K562 (cell line): Measurements from ENCODE around the gene HACD1. TPM values are rescaled to one million over a fixed set of nuclear protein-coding genes. Genes with fewer than 3 reads are reported as not detected.

Experiments
- ATAC-seq: fragments of 200-7000 bp; cut with Tn5 transposase; 3 replicates; pipeline ENCODE4 v1.9.1; 2020; ENCODE audit warnings: moderate library complexity
- BruUV-seq: library from RNA; stranded (reverse); fragments of 400-500 nt; replicated peaks from 2 replicates; lab custom pipeline; 2021; lab: Mats Ljungman, UMichigan
- CTCF ChIA-PET: fragments of 300-600 bp; formaldehyde crosslinking; extraction: SDS; loops from one replicate; lab custom pipeline; 2021; ENCODE audit warnings: low intra/inter-chr PET ratio; lab: Yijun Ruan, JAX
- POLR2A ChIA-PET: fragments of 300-600, 350-650 bp; sonication (Branson Sonifier 250); formaldehyde crosslinking; extraction: SDS; loops from one replicate; lab custom pipeline; 2021; ENCODE audit warnings: antibody characterized with exemption, inconsistent platforms; lab: Yijun Ruan, JAX
- DNase-seq, 4 experiments: peaks; one replicate each; pipeline versions ENCODE4 v3.0.0 to v3.0.0-alpha.2; 2011 to 2018; ENCODE audit warnings: low spot score in 3 of 4, mixed read lengths in 3 of 4; ENCODE audit errors: extremely low read depth in 1 of 4
- FAIRE-seq: peaks from 2 replicates; lab custom pipeline; 2011; peaks lifted over from hg19 to GRCh38; lab: Jason Lieb, UNC
- H2AFZ ChIP-seq: 2 replicates; pipeline ENCODE4 v1.6.0; 2011; ENCODE audit warnings: low read depth, low read length, control low read depth, inconsistent platforms
- H3K27ac ChIP-seq: fragments of 200-600 bp; 3 replicates; pipeline ENCODE4 v1.8.0; 2011; ENCODE audit warnings: low read depth, mild to moderate bottlenecking, control low read depth, inconsistent platforms, low read length, moderate library complexity, mixed read lengths; ENCODE audit errors: extremely low read depth
- H3K27me3 ChIP-seq, 2 experiments: fragments of 300-600 bp in 1 of 2; 2 replicates in 1 of 2; 3 replicates in 1 of 2; pipeline versions ENCODE4 v1.6.0 to v1.8.0; 2011; ENCODE audit warnings: inconsistent platforms in 2 of 2, low read length in 2 of 2, mild to moderate bottlenecking in 1 of 2, mixed read lengths in 1 of 2, moderate library complexity in 1 of 2; ENCODE audit not compliant: control insufficient read depth in 2 of 2, insufficient read depth in 2 of 2
- H3K36me3 ChIP-seq: fragments of 300-600 bp; 3 replicates; pipeline ENCODE4 v1.8.0; 2011; ENCODE audit warnings: mild to moderate bottlenecking, low read length, inconsistent platforms; ENCODE audit not compliant: control insufficient read depth, insufficient read depth
- H3K4me1 ChIP-seq, 2 experiments: fragments of 200-600 bp in 1 of 2; replicated peaks in 1 of 2; 2 replicates in 1 of 2; 3 replicates in 1 of 2; pipeline versions ENCODE4 v1.5.1 to v1.8.0; 2011; ENCODE audit warnings: inconsistent platforms in 2 of 2, low read length in 2 of 2, mild to moderate bottlenecking in 1 of 2, mixed read lengths in 1 of 2, moderate library complexity in 1 of 2; ENCODE audit not compliant: control insufficient read depth in 2 of 2, insufficient read depth in 2 of 2
- H3K4me2 ChIP-seq: 2 replicates; pipeline ENCODE4 v1.6.1; 2011; ENCODE audit warnings: low read length, control low read depth, inconsistent platforms, mixed read lengths; ENCODE audit not compliant: insufficient read depth
- H3K4me3 ChIP-seq: fragments of 200-600 bp; sonication (generic), shearing (Covaris generic); 2 replicates; pipeline ENCODE4 v1.5.1; 2016; ENCODE audit warnings: control low read depth, inconsistent platforms
- H3K79me2 ChIP-seq: fragments of 200-600 bp; 3 replicates; pipeline ENCODE4 v1.8.0; 2011; ENCODE audit warnings: low read length, inconsistent platforms; ENCODE audit not compliant: control insufficient read depth, insufficient read depth
- H3K9ac ChIP-seq, 2 experiments: 2 replicates each; pipeline versions ENCODE4 v1.6.0 to v1.6.1; 2011; ENCODE audit warnings: low read depth in 2 of 2, low read length in 2 of 2, control low read depth in 1 of 2, inconsistent platforms in 1 of 2, mild to moderate bottlenecking in 1 of 2, mixed read lengths in 1 of 2; ENCODE audit not compliant: insufficient read depth in 1 of 2
- H3K9me1 ChIP-seq: one replicate; pipeline ENCODE4 v1.6.0; 2011; ENCODE audit warnings: inconsistent platforms, mild to moderate bottlenecking, low read length, moderate library complexity; ENCODE audit not compliant: control insufficient read depth, insufficient read depth
- H3K9me3 ChIP-seq: replicated peaks from 2 replicates; pipeline ENCODE4 v1.5.1; 2011; ENCODE audit warnings: low read depth, low read length, inconsistent platforms; ENCODE audit not compliant: control insufficient read depth, insufficient read depth
- H4K20me1 ChIP-seq: replicated peaks from 2 replicates; pipeline ENCODE4 v1.6.1; 2011; ENCODE audit warnings: low read length, inconsistent platforms, mixed read lengths; ENCODE audit not compliant: control insufficient read depth, insufficient read depth
- BHLHE40 ChIP-seq: IDR thresholded peaks from 2 replicates; pipeline ENCODE4 v1.6.1; 2011; ENCODE audit warnings: low read length, improper control_type of control experiment
- CREM ChIP-seq: IDR thresholded peaks from 2 replicates; pipeline ENCODE4 v1.6.1; 2014; ENCODE audit warnings: antibody characterized with exemption, low read depth
- E2F3 ChIP-seq: fragments of 250-450 bp; sonication (Bioruptor Pico); IDR thresholded peaks from 2 replicates; pipeline ENCODE4 v1.4.0; 2020; ENCODE audit warnings: mild to moderate bottlenecking
- GTF2E2 ChIP-seq: fragments of 200-800 bp; sonication (Bioruptor generic); IDR thresholded peaks from 2 replicates; pipeline ENCODE4 v1.6.1; 2016; ENCODE audit warnings: missing genetic modification characterization, missing compliant biosample characterization
- HMG20B ChIP-seq: fragments of 250-450 bp; sonication (Bioruptor Pico); IDR thresholded peaks from 2 replicates; pipeline ENCODE4 v1.5.0; 2021; ENCODE audit warnings: mild to moderate bottlenecking
- IRF2 ChIP-seq: sonication (generic); formaldehyde crosslinking; IDR thresholded peaks from 2 replicates; pipeline ENCODE4 v1.8.1; 2022; ENCODE audit warnings: mild to moderate bottlenecking, missing genetic modification reagents
- PYGO2 ChIP-seq: fragments of 450-650 bp; IDR thresholded peaks from 2 replicates; pipeline ENCODE4 v1.6.1; 2016; ENCODE audit warnings: mild to moderate bottlenecking, missing genetic modification characterization, moderate library complexity, missing compliant biosample characterization
- RERE ChIP-seq: sonication (generic); formaldehyde crosslinking; IDR thresholded peaks from 2 replicates; pipeline ENCODE4 v1.8.0; 2023; ENCODE audit warnings: missing genetic modification reagents, mild to moderate bottlenecking, borderline replicate concordance
- SOX6 ChIP-seq: fragments of 450-650 bp; IDR thresholded peaks from 2 replicates; pipeline ENCODE4 v1.6.1; 2014; ENCODE audit warnings: mild to moderate bottlenecking
- TAL1 ChIP-seq: fragments of 450-650 bp; IDR thresholded peaks from 2 replicates; pipeline ENCODE4 v1.6.1; 2016; ENCODE audit warnings: mild to moderate bottlenecking
- ZNF133 ChIP-seq: fragments of 250-450 bp; sonication (Bioruptor Pico); IDR thresholded peaks from 2 replicates; pipeline ENCODE4 v1.4.0; 2020; ENCODE audit warnings: mild to moderate bottlenecking
- ZNF197 ChIP-seq: fragments of 200-800 bp; sonication (Bioruptor generic); IDR thresholded peaks from 2 replicates; pipeline ENCODE4 v1.6.1; 2016; ENCODE audit warnings: low read depth, missing genetic modification characterization, missing compliant biosample characterization
- ZNF584 ChIP-seq: fragments of 200-800 bp; sonication (Bioruptor generic); IDR thresholded peaks from 2 replicates; pipeline ENCODE4 v1.6.1; 2016; ENCODE audit warnings: low read depth, mild to moderate bottlenecking, missing genetic modification characterization, missing compliant biosample characterization
- WGBS: fragments of 100-300 bp; shearing (Covaris generic); methylation state at CpG from one replicate; pipeline ENCODE4 v1.1.6; 2016; ENCODE audit warnings: low coverage, mixed read lengths; ENCODE audit not compliant: insufficient coverage; ENCODE audit errors: missing lambda C conversion rate; 5-methylcytosine and 5-hydroxymethylcytosine counted together
- in situ Hi-C: fragments of 300-500 bp; cut with MboI; formaldehyde crosslinking; loops from 4 replicates; pipeline ENCODE4 v1.15.0; 2018; ENCODE audit warnings: inconsistent platforms, mixed read lengths
- intact Hi-C: fragments of 100-400 bp; cut with micrococcal nuclease; formaldehyde crosslinking; loops from 2 replicates; pipeline ENCODE4 v1.14.2; 2022
- polyA plus RNA-seq, 8 experiments: library from polyadenylated mRNA; depleted of rRNA in 4 of 8; stranded (reverse) in 5 of 8; unstranded in 3 of 8; fragments of >200 nt; fragmentation: Nextera tagmentation in 2 of 8; fragmentation: Illumina TruSeq in 1 of 8; extraction: Ambion mirVana in 2 of 8; extraction: Trizol in 1 of 8; gene quantifications; 2 replicates each; pipeline versions ENCODE4 v1.2.1 to v1.2.3, GENCODE V29; 2011 to 2014; ENCODE audit warnings: inconsistent platforms in 1 of 8, missing spikeins in 1 of 8
- total RNA-seq, 7 experiments: library from RNA; depleted of rRNA in 6 of 7; stranded (reverse); fragments of >200 nt in 6 of 7; fragmentation: Illumina TruSeq in 2 of 7; extraction: Trizol in 2 of 7; gene quantifications; 2 replicates each; pipeline versions ENCODE4 v1.2.1 to v1.2.3, GENCODE V29; 2011 to 2021; ENCODE audit warnings: low replicate concordance in 1 of 7

Gene HACD1
- total and polyA plus RNA-seq, 9 of the 15 experiments (the other 6 are each of a cell fraction or from before 2014, with no cell fraction given) = 0.99 to 4.5 (median 2.4) TPM

- Histone ChIP-seq H3K9me1 (no peaks in the 10 kb centered on the region), H4K20me1 (peaks cover 13% of the 10 kb centered on the region; the same call in 1 of the 2 replicates), H3K79me2 (peaks cover 95% of the 10 kb centered on the region), H3K4me1 (peaks cover 18 to 50% of the 10 kb centered on the region in 2 experiments), H3K4me3 (no peak overlapping the region), H3K9ac (no peak overlapping the region), H3K27me3 (no peaks in the 10 kb centered on the region), H3K9me3 (0 out of 2 replicates have a peak, but pooled peaks cover 2% of the 10 kb centered on the region), H2AFZ (no peak overlapping the region), H3K36me3 (peaks cover 23% of the 10 kb centered on the region), H3K27ac (peak overlapping the region; percentile 34; the same call in 1 of the 3 replicates), H3K4me2 (peak overlapping the region; percentile 22; the same call in 1 of the 2 replicates)
- CTCF ChIA-PET = no interaction called here
- in situ Hi-C loops = no loop called here
- ATAC-seq (no peak), DNase-seq (no peak), FAIRE-seq (no peak)
- 68% methylated on average over 3 of the region's 3 CpGs for WGBS
- BruUV-seq = no TSS peak
- TF ChIP-seq HMG20B (CRISPR knock-in tag) (no peak), TAL1 (no peak), IRF2 (CRISPR knock-in tag) (no peak), BHLHE40 (no peak), SOX6 (no peak), PYGO2 (no peak)
- intact Hi-C loops = no loop called here
- POLR2A ChIA-PET = interaction anchor here (1.9 kb wide), 1 partner anchor 12 kb away, joined by 12 read pairs; the partner anchor contains the start of gene STAM
Measured at GRCh38 chr10:17655009-17655408, 37.8 kb upstream of the HACD1 start.

- CTCF ChIA-PET = no interaction called here
- TF ChIP-seq GTF2E2 (tag) (no peak), ZNF584 (no peak), E2F3 (no peak), ZNF197 (CRISPR knock-in tag) (no peak), ZNF133 (CRISPR knock-in tag) (no peak), CREM (no peak), RERE (CRISPR knock-in tag) (no peak)
Measured at GRCh38 chr10:17652585-17652984, 35.4 kb upstream of the HACD1 start.

More at GRCh38 chr10:17652585-17652984, 35.4 kb upstream of the HACD1 start:
- Histone ChIP-seq H3K27me3 (no peaks in the 10 kb centered on the region), H3K27ac (no peak overlapping the region), H4K20me1 (peaks cover 13% of the 10 kb centered on the region; the same call in 1 of the 2 replicates), H3K4me1 (peaks cover 14 to 29% of the 10 kb centered on the region in 2 experiments), H3K9me1 (no peaks in the 10 kb centered on the region), H3K79me2 (peaks cover 95% of the 10 kb centered on the region), H3K4me2 (no peak overlapping the region), H3K9ac (no peak overlapping the region), H2AFZ (no peak overlapping the region), H3K4me3 (no peak overlapping the region), H3K36me3 (peaks cover 41% of the 10 kb centered on the region), H3K9me3 (peaks cover 5% of the 10 kb centered on the region; the same call in 1 of the 2 replicates)
- FAIRE-seq (no peak), DNase-seq (no peak), ATAC-seq (no peak)
- in situ Hi-C loops (no loop called here), intact Hi-C loops (no loop called here)
- POLR2A ChIA-PET = interaction anchor here (1.8 kb wide), 1 partner anchor 9 kb away, joined by 8 read pairs; the partner anchor contains the start of gene STAM
- BruUV-seq = no TSS peak
